Measurements from ENCODE around the gene LEP. TPM values are rescaled to one million over a fixed set of nuclear protein-coding genes. Genes with fewer than 3 reads are reported as not detected.

LEP gene
- total RNA-seq, 2 experiments from 2014 or later = not detected

- no peaks in the 10 kb centered on the region for H3K79me2 ChIP-seq (ENCODE audit: insufficient read depth, low read depth, low read length)
- ChIA-PET POLR2A (no interaction called here), CTCF (ENCODE audit: unreplicated experiment) (interaction anchor here (0.6 to 1.6 kb wide), 2 partner anchors 73 to 518 kb away, joined by 3 read pairs; no protein-coding TSS in a partner anchor)
- H3K36me3 ChIP-seq (ENCODE audit: insufficient read depth, low read length) = no peaks in the 10 kb centered on the region
- H3K27ac ChIP-seq (ENCODE audit: low read depth, low read length, poor library complexity, severe bottlenecking) = no peak overlapping the region
- intact Hi-C loops (cut with micrococcal nuclease; ENCODE audit: unreplicated experiment) = loop anchor here (10.0 kb wide), 1 partner anchor 766 kb away; no protein-coding TSS in a partner anchor
- no peaks in the 10 kb centered on the region for H3K9me3 ChIP-seq (ENCODE audit: low read length)
- H3K4me2 ChIP-seq (ENCODE audit: low read length) = no peak overlapping the region
- no TSS peak for BruUV-seq (replicated peaks)
- no peak overlapping the region for H3K4me3 ChIP-seq (ENCODE audit: low read depth, low read length, poor library complexity, severe bottlenecking)
- no peaks in the 10 kb centered on the region for H3K9me2 ChIP-seq (ENCODE audit: insufficient read depth, low read length)
- TF ChIP-seq, protein P1, sequence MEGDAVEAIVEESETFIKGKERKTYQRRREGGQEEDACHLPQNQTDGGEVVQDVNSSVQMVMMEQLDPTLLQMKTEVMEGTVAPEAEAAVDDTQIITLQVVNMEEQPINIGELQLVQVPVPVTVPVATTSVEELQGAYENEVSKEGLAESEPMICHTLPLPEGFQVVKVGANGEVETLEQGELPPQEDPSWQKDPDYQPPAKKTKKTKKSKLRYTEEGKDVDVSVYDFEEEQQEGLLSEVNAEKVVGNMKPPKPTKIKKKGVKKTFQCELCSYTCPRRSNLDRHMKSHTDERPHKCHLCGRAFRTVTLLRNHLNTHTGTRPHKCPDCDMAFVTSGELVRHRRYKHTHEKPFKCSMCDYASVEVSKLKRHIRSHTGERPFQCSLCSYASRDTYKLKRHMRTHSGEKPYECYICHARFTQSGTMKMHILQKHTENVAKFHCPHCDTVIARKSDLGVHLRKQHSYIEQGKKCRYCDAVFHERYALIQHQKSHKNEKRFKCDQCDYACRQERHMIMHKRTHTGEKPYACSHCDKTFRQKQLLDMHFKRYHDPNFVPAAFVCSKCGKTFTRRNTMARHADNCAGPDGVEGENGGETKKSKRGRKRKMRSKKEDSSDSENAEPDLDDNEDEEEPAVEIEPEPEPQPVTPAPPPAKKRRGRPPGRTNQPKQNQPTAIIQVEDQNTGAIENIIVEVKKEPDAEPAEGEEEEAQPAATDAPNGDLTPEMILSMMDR (conservative IDR thresholded peaks at IDR 0.05; ENCODE audit: low read length) = no peak
- TF ChIP-seq EZH2phosphoT487 (IDR thresholded peaks at IDR 0.05; ENCODE audit: borderline replicate concordance, low read depth, low read length) = no peak
- no peaks in the 10 kb centered on the region for H3K4me1 ChIP-seq (ENCODE audit: insufficient read depth, low read length, poor library complexity, severe bottlenecking)
- no peaks in the 10 kb centered on the region; the same call in 1 of the 2 replicates for H4K20me1 ChIP-seq (ENCODE audit: insufficient read depth, low read length)
- H2AFZ ChIP-seq (ENCODE audit: low read length) = no peak overlapping the region
- no peak for DNase-seq (ENCODE audit: low spot score)
Measured at GRCh38 chr7:128210590-128211570, 30.2 kb upstream of the LEP start.

DNA sequence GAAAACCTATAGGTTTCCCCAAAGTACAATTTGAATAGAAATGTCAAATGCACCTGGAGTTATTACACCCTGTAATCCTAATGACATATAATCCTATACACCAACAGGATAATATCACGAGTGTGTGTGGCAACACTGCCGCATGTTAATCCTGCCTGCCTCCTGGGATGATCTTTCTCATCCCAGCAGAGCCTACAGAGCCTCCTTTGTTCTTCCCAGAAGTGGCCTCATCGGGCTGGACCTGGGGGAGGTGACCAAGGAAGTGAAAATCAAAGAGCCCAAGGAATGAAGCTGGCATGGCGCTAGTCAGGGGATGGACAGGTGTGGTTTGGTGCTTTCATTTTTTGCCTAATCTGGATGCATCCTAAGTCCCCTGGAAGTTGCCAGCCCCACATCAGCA lies 29.5 kb upstream of the LEP start:
- no peak for TF ChIP-seq EZH2phosphoT487 (IDR thresholded peaks at IDR 0.05; ENCODE audit: borderline replicate concordance, low read depth, low read length)
- TF ChIP-seq, protein P1 (conservative IDR thresholded peaks at IDR 0.05; ENCODE audit: low read length) = no peak
- H4K20me1 ChIP-seq (ENCODE audit: insufficient read depth, low read length) = no peaks in the 10 kb centered on the region; the same call in 1 of the 2 replicates
- no peak for DNase-seq (ENCODE audit: low spot score)
- no peak overlapping the region for H3K4me2 ChIP-seq (ENCODE audit: low read length)
- CTCF ChIA-PET (ENCODE audit: unreplicated experiment) = interaction anchor here (0.6 kb wide), 1 partner anchor 519 kb away, joined by 3 read pairs; no protein-coding TSS in a partner anchor
- intact Hi-C loops (cut with micrococcal nuclease; ENCODE audit: unreplicated experiment) = loop anchor here (10.0 kb wide), 1 partner anchor 767 kb away; no protein-coding TSS in a partner anchor
- H3K36me3 ChIP-seq (ENCODE audit: insufficient read depth, low read length) = no peaks in the 10 kb centered on the region
- BruUV-seq (replicated peaks) = no TSS peak
- no peaks in the 10 kb centered on the region for H3K79me2 ChIP-seq (ENCODE audit: insufficient read depth, low read depth, low read length)
- no peak overlapping the region for H3K4me3 ChIP-seq (ENCODE audit: low read depth, low read length, poor library complexity, severe bottlenecking)
- H3K27ac ChIP-seq (ENCODE audit: low read depth, low read length, poor library complexity, severe bottlenecking) = no peak overlapping the region
- POLR2A ChIA-PET = no interaction called here
- no peaks in the 10 kb centered on the region for H3K9me3 ChIP-seq (ENCODE audit: low read length)
- H3K9me2 ChIP-seq (ENCODE audit: insufficient read depth, low read length) = no peaks in the 10 kb centered on the region
- H2AFZ ChIP-seq (ENCODE audit: low read length) = no peak overlapping the region
- H3K4me1 ChIP-seq (ENCODE audit: insufficient read depth, low read length, poor library complexity, severe bottlenecking) = no peaks in the 10 kb centered on the region

Measured in OCI-LY7 (cell line).